HEK293 (cell line): Measurements from ENCODE around the gene VASN.

ENCODE experiments used
- GLIS1 ChIP-seq: fragments of 450-650 bp; formaldehyde crosslinking; IDR thresholded peaks from 2 replicates; pipeline ENCODE4 v1.5.1; 2016; ENCODE audit warnings: missing biosample characterization, missing genetic modification characterization
- KLF9 ChIP-seq: fragments of 450-650 bp; formaldehyde crosslinking; IDR thresholded peaks from 2 replicates; pipeline ENCODE4 v1.5.1; 2016; ENCODE audit warnings: missing biosample characterization, missing genetic modification characterization, low read depth
- OVOL3 ChIP-seq: fragments of 450-650 bp; formaldehyde crosslinking; IDR thresholded peaks from 2 replicates; pipeline ENCODE4 v1.5.1; 2016; ENCODE audit warnings: missing biosample characterization, missing genetic modification characterization
- PRDM1 ChIP-seq: fragments of 450-650 bp; formaldehyde crosslinking; IDR thresholded peaks from 2 replicates; pipeline ENCODE4; 2016; ENCODE audit warnings: missing biosample characterization, missing genetic modification characterization
- REPIN1 ChIP-seq: fragments of 450-650 bp; formaldehyde crosslinking; IDR thresholded peaks from 2 replicates; pipeline ENCODE4 v1.5.1; 2017; ENCODE audit warnings: missing biosample characterization, missing genetic modification characterization, low read depth
- SP2 ChIP-seq: fragments of 450-650 bp; formaldehyde crosslinking; IDR thresholded peaks from 2 replicates; pipeline ENCODE4 v1.5.1; 2016; ENCODE audit warnings: missing biosample characterization, missing genetic modification characterization
- TRIM28 ChIP-seq: IDR thresholded peaks from 2 replicates; pipeline ENCODE4 v1.6.1; 2011; ENCODE audit warnings: low read length, control low read depth, borderline replicate concordance
- ZBTB17 ChIP-seq: fragments of 450-650 bp; formaldehyde crosslinking; IDR thresholded peaks from 2 replicates; pipeline ENCODE4 v1.5.1; 2016; ENCODE audit warnings: missing biosample characterization, missing genetic modification characterization
- ZBTB20 ChIP-seq: fragments of 450-650 bp; formaldehyde crosslinking; IDR thresholded peaks from 2 replicates; pipeline ENCODE4 v1.5.1; 2016; ENCODE audit warnings: missing biosample characterization, missing genetic modification characterization
- ZEB2 ChIP-seq: fragments of 450-650 bp; formaldehyde crosslinking; IDR thresholded peaks from 2 replicates; pipeline ENCODE4 v1.5.1; 2016; ENCODE audit warnings: missing biosample characterization, missing genetic modification characterization
- ZFP37 ChIP-seq: fragments of 450-650 bp; formaldehyde crosslinking; IDR thresholded peaks from 2 replicates; pipeline ENCODE4 v1.5.1; 2016; ENCODE audit warnings: missing biosample characterization, missing genetic modification characterization
- ZNF112 ChIP-seq: fragments of 450-650 bp; formaldehyde crosslinking; IDR thresholded peaks from 2 replicates; pipeline ENCODE4 v1.5.0; 2017; ENCODE audit warnings: missing biosample characterization, missing genetic modification characterization
- ZNF146 ChIP-seq: fragments of 450-650 bp; formaldehyde crosslinking; IDR thresholded peaks from 2 replicates; pipeline ENCODE4 v1.5.1; 2016; ENCODE audit warnings: missing biosample characterization, missing genetic modification characterization
- ZNF16 ChIP-seq: fragments of 450-650 bp; formaldehyde crosslinking; IDR thresholded peaks from 2 replicates; pipeline ENCODE4 v1.5.1; 2016; ENCODE audit warnings: low read depth, missing biosample characterization, missing genetic modification characterization
- ZNF175 ChIP-seq: fragments of 450-650 bp; formaldehyde crosslinking; IDR thresholded peaks from 2 replicates; pipeline ENCODE4 v1.5.1; 2016; ENCODE audit warnings: missing biosample characterization, missing genetic modification characterization
- ZNF248 ChIP-seq: fragments of 450-650 bp; formaldehyde crosslinking; IDR thresholded peaks from 2 replicates; pipeline ENCODE4 v1.5.1; 2017; ENCODE audit warnings: missing biosample characterization, missing genetic modification characterization
- ZNF302 ChIP-seq: fragments of 450-650 bp; formaldehyde crosslinking; IDR thresholded peaks from 2 replicates; pipeline ENCODE4 v1.5.1; 2016; ENCODE audit warnings: missing biosample characterization, missing genetic modification characterization, low read depth
- ZNF416 ChIP-seq: fragments of 450-650 bp; formaldehyde crosslinking; IDR thresholded peaks from 2 replicates; pipeline ENCODE4 v1.5.1; 2016; ENCODE audit warnings: missing biosample characterization, missing genetic modification characterization
- ZNF501 ChIP-seq: fragments of 450-650 bp; formaldehyde crosslinking; IDR thresholded peaks from 2 replicates; pipeline ENCODE4 v1.5.1; 2016; ENCODE audit warnings: missing biosample characterization, missing genetic modification characterization
- ZNF521 ChIP-seq: fragments of 450-650 bp; formaldehyde crosslinking; IDR thresholded peaks from 2 replicates; pipeline ENCODE4 v1.5.1; 2017; ENCODE audit warnings: missing biosample characterization, mild to moderate bottlenecking, missing genetic modification characterization
- ZNF558 ChIP-seq: fragments of 450-650 bp; formaldehyde crosslinking; IDR thresholded peaks from 2 replicates; pipeline ENCODE4 v1.5.1; 2016; ENCODE audit warnings: missing biosample characterization, missing genetic modification characterization
- ZNF626 ChIP-seq: fragments of 450-650 bp; sonication (Bioruptor Pico); formaldehyde crosslinking; IDR thresholded peaks from 2 replicates; pipeline ENCODE4 v1.5.1; 2018; ENCODE audit warnings: missing biosample characterization, missing genetic modification characterization, inconsistent platforms
- ZNF701 ChIP-seq: fragments of 450-650 bp; formaldehyde crosslinking; IDR thresholded peaks from 2 replicates; pipeline ENCODE4 v1.5.1; 2016; ENCODE audit warnings: missing biosample characterization, missing genetic modification characterization
- TF ChIP-seq, protein P1 (sequence below): fragments of 450-650 bp; formaldehyde crosslinking; IDR thresholded peaks from 2 replicates; pipeline ENCODE4 v1.5.1; 2017; ENCODE audit warnings: missing biosample characterization, missing genetic modification characterization
- TF ChIP-seq, protein P2 (sequence below): fragments of 450-650 bp; formaldehyde crosslinking; IDR thresholded peaks from 2 replicates; pipeline ENCODE4 v1.5.1; 2016; ENCODE audit warnings: missing biosample characterization, missing genetic modification characterization
- TF ChIP-seq, protein P3 (sequence below): IDR thresholded peaks from 2 replicates; pipeline ENCODE4 v1.6.1; 2011; ENCODE audit warnings: mild to moderate bottlenecking, low read depth, low read length, borderline replicate concordance
- TF ChIP-seq, protein P4 (sequence below): fragments of 450-650 bp; formaldehyde crosslinking; IDR thresholded peaks from 2 replicates; pipeline ENCODE4 v1.5.1; 2016; ENCODE audit warnings: missing biosample characterization, missing genetic modification characterization
- TF ChIP-seq, protein P5 (sequence below): fragments of 450-650 bp; formaldehyde crosslinking; IDR thresholded peaks from 2 replicates; pipeline ENCODE4 v1.5.1; 2016; ENCODE audit warnings: missing biosample characterization, missing genetic modification characterization
- TF ChIP-seq, protein P6 (sequence below): fragments of 450-650 bp; formaldehyde crosslinking; IDR thresholded peaks from 2 replicates; pipeline ENCODE4 v1.5.1; 2016; ENCODE audit warnings: missing biosample characterization, missing genetic modification characterization

VASN gene

DNA sequence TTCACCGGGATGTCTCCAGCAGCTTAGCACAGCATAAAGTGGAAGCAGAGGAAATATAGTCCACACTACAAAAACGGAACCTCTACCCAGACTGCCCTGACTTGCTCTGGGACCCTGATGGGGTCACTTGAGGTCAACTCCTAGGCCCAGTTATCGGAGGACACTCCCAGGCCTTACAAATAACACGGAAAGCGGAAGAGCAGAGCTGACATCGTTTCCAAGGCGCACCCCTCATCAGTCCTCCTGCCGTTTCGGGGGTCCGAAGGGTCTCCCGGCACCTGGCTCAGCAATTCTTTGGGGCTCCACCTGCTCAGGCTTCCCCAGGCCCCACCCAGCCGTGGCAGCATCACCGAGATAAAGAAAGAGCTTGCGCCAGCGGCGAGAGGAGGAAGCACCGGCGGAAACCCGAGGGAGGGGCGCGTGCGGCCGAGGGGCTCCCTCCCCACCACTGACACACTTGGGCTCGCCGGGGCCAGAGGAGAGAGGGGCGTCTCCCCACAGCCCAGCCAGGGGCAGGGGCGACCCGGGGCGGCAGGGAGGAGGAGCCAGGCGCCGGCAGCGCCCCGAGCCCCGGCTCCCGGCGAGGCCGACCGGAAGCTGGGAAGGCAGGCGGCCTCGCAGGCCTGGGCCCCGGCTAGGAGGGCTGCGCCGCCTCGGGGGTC, 44.0 kb downstream of the VASN start (continued):
- TF ChIP-seq, protein P1, sequence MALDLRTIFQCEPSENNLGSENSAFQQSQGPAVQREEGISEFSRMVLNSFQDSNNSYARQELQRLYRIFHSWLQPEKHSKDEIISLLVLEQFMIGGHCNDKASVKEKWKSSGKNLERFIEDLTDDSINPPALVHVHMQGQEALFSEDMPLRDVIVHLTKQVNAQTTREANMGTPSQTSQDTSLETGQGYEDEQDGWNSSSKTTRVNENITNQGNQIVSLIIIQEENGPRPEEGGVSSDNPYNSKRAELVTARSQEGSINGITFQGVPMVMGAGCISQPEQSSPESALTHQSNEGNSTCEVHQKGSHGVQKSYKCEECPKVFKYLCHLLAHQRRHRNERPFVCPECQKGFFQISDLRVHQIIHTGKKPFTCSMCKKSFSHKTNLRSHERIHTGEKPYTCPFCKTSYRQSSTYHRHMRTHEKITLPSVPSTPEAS (tag by site-specific recombination) = no peak
- TF ChIP-seq ZNF146 (tag by site-specific recombination) (no peak), ZNF521 (no peak), KLF9 (tag by site-specific recombination) (no peak), ZNF112 (tag by site-specific recombination) (no peak), ZNF302 (tag by site-specific recombination) (no peak), ZNF626 (tag by site-specific recombination) (no peak), ZBTB17 (tag by site-specific recombination) (peak; percentile 86), OVOL3 (no peak), ZNF248 (tag by site-specific recombination) (no peak), ZEB2 (tag by site-specific recombination) (peak; percentile 43; the same call in 1 of the 2 replicates), ZNF175 (tag by site-specific recombination) (no peak), ZBTB20 (no peak), ZNF501 (no peak), ZFP37 (tag by site-specific recombination) (no peak), ZNF701 (tag by site-specific recombination) (no peak), PRDM1 (tag by site-specific recombination) (no peak), SP2 (tag by site-specific recombination) (peak; percentile 61), TRIM28 (no peak), REPIN1 (tag by site-specific recombination) (no peak), GLIS1 (tag by site-specific recombination) (no peak), ZNF16 (no peak), ZNF416 (tag by site-specific recombination) (no peak), ZNF558 (no peak)
- TF ChIP-seq, protein P2, sequence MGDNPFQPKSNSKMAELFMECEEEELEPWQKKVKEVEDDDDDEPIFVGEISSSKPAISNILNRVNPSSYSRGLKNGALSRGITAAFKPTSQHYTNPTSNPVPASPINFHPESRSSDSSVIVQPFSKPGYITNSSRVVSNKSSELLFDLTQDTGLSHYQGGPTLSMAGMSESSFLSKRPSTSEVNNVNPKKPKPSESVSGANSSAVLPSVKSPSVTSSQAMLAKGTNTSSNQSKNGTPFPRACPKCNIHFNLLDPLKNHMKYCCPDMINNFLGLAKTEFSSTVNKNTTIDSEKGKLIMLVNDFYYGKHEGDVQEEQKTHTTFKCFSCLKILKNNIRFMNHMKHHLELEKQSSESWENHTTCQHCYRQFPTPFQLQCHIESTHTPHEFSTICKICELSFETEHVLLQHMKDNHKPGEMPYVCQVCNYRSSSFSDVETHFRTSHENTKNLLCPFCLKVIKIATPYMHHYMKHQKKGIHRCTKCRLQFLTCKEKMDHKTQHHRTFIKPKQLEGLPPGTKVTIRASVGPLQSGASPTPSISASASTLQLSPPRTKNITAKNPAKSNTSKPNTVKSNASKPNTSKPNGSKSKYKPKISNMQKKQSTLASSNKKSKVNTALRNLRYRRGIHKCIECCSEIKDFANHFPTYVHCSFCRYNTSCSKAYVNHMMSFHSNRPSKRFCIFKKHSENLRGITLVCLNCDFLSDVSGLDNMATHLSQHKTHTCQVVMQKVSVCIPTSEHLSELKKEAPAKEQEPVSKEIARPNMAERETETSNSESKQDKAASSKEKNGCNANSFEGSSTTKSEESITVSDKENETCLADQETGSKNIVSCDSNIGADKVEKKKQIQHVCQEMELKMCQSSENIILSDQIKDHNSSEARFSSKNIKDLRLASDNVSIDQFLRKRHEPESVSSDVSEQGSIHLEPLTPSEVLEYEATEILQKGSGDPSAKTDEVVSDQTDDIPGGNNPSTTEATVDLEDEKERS (tag by site-specific recombination) = no peak
- TF ChIP-seq, protein P3, sequence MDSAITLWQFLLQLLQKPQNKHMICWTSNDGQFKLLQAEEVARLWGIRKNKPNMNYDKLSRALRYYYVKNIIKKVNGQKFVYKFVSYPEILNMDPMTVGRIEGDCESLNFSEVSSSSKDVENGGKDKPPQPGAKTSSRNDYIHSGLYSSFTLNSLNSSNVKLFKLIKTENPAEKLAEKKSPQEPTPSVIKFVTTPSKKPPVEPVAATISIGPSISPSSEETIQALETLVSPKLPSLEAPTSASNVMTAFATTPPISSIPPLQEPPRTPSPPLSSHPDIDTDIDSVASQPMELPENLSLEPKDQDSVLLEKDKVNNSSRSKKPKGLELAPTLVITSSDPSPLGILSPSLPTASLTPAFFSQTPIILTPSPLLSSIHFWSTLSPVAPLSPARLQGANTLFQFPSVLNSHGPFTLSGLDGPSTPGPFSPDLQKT = no peak
- TF ChIP-seq, protein P4, sequence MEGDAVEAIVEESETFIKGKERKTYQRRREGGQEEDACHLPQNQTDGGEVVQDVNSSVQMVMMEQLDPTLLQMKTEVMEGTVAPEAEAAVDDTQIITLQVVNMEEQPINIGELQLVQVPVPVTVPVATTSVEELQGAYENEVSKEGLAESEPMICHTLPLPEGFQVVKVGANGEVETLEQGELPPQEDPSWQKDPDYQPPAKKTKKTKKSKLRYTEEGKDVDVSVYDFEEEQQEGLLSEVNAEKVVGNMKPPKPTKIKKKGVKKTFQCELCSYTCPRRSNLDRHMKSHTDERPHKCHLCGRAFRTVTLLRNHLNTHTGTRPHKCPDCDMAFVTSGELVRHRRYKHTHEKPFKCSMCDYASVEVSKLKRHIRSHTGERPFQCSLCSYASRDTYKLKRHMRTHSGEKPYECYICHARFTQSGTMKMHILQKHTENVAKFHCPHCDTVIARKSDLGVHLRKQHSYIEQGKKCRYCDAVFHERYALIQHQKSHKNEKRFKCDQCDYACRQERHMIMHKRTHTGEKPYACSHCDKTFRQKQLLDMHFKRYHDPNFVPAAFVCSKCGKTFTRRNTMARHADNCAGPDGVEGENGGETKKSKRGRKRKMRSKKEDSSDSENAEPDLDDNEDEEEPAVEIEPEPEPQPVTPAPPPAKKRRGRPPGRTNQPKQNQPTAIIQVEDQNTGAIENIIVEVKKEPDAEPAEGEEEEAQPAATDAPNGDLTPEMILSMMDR (tag by site-specific recombination) = no peak; the same call in 1 of the 2 replicates
- TF ChIP-seq, protein P5, sequence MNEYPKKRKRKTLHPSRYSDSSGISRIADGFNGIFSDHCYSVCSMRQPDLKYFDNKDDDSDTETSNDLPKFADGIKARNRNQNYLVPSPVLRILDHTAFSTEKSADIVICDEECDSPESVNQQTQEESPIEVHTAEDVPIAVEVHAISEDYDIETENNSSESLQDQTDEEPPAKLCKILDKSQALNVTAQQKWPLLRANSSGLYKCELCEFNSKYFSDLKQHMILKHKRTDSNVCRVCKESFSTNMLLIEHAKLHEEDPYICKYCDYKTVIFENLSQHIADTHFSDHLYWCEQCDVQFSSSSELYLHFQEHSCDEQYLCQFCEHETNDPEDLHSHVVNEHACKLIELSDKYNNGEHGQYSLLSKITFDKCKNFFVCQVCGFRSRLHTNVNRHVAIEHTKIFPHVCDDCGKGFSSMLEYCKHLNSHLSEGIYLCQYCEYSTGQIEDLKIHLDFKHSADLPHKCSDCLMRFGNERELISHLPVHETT = no peak
- TF ChIP-seq, protein P6, sequence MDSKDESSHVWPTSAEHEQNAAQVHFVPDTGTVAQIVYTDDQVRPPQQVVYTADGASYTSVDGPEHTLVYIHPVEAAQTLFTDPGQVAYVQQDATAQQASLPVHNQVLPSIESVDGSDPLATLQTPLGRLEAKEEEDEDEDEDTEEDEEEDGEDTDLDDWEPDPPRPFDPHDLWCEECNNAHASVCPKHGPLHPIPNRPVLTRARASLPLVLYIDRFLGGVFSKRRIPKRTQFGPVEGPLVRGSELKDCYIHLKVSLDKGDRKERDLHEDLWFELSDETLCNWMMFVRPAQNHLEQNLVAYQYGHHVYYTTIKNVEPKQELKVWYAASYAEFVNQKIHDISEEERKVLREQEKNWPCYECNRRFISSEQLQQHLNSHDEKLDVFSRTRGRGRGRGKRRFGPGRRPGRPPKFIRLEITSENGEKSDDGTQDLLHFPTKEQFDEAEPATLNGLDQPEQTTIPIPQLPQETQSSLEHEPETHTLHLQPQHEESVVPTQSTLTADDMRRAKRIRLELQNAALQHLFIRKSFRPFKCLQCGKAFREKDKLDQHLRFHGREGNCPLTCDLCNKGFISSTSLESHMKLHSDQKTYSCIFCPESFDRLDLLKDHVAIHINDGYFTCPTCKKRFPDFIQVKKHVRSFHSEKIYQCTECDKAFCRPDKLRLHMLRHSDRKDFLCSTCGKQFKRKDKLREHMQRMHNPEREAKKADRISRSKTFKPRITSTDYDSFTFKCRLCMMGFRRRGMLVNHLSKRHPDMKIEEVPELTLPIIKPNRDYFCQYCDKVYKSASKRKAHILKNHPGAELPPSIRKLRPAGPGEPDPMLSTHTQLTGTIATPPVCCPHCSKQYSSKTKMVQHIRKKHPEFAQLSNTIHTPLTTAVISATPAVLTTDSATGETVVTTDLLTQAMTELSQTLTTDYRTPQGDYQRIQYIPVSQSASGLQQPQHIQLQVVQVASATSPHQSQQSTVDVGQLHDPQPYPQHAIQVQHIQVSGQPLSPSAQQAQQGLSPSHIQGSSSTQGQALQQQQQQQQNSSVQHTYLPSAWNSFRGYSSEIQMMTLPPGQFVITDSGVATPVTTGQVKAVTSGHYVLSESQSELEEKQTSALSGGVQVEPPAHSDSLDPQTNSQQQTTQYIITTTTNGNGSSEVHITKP (tag by site-specific recombination) = peak; percentile 81
